SU-DHL-6 (cell line): Measurements from ENCODE around the gene ATP8A2.
"Not testable (repeated sequence)": the region's sequence is repeated elsewhere in the genome, so short reads cannot be mapped to it uniquely, and the experiment has no call there.

Source experiments
- EZH2phosphoT487 ChIP-seq: fragments of 200-600 bp; sonication (generic), shearing (Covaris generic); conservative IDR thresholded peaks from 2 replicates; pipeline ENCODE4 v1.6.1; 2018; ENCODE audit warnings: mild to moderate bottlenecking, antibody characterized with exemption, low read length, moderate library complexity, mixed read lengths
- TF ChIP-seq, protein P1 (sequence below): fragments of 200-600 bp; sonication (generic); IDR thresholded peaks from one replicate; pipeline ENCODE4 v1.5.1; 2017; ENCODE audit warnings: antibody characterized with exemption, mild to moderate bottlenecking, low read length, moderate library complexity; ENCODE audit not compliant: insufficient read depth, poor library complexity, severe bottlenecking

DNA sequence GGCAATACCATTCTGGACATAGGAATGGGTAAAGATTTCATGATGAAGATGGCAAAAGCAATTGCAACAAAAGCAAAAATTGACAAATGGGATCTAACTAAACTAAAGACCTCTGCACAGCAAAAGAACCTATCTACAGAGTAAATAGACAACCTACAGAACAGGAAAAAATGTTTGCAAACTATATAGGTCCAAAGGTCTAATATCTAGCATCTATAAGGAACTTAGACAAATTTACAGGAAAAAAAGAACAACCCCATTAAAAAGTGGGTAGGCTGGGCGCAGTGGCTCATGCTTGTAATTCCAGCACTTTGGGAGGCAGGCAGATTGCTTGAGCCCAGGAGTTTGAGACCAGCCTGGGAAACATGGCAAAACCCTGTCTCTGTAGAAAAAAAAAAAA is 418.4 kb downstream of the ATP8A2 start:
- TF ChIP-seq, protein P1, sequence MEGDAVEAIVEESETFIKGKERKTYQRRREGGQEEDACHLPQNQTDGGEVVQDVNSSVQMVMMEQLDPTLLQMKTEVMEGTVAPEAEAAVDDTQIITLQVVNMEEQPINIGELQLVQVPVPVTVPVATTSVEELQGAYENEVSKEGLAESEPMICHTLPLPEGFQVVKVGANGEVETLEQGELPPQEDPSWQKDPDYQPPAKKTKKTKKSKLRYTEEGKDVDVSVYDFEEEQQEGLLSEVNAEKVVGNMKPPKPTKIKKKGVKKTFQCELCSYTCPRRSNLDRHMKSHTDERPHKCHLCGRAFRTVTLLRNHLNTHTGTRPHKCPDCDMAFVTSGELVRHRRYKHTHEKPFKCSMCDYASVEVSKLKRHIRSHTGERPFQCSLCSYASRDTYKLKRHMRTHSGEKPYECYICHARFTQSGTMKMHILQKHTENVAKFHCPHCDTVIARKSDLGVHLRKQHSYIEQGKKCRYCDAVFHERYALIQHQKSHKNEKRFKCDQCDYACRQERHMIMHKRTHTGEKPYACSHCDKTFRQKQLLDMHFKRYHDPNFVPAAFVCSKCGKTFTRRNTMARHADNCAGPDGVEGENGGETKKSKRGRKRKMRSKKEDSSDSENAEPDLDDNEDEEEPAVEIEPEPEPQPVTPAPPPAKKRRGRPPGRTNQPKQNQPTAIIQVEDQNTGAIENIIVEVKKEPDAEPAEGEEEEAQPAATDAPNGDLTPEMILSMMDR, result not testable (repeated sequence)
- not testable (repeated sequence) for TF ChIP-seq EZH2phosphoT487
